Fibroblast of gingiva (primary cell): ENCODE measurements around the gene GPR149.
"Not testable (repeated sequence)": the region's sequence is repeated elsewhere in the genome, so short reads cannot be mapped to it uniquely, and the experiment has no call there.

Experiments used
- DNase-seq: peaks from one replicate; pipeline ENCODE4 v3.0.0-alpha.2; 2011; ENCODE audit warnings: low read depth

The GPR149 gene

DNA sequence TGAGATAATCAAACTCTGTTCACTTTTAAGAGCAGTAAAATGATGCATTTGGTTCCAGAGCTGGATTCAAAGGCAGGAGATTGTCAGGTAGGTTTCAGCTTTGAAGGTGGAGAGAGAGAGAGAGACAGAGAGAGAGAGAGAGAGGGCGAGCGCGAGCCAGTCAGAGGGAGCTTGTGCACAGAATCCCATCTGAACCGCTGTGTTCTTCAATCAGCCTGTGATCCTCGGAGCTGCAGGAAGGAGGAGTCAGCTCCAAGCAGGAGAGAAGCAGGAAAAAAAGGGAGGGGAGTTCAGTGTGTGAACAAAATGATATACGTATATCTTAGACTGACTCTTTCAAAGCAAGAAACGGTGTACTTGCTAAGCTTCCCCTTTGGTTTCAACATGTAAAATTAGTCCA is at the start of gene GPR149:
Gene GPR149 (minus strand): TSS at position 177 of the 400 bp plus-strand sequence. CDS start 575 bp downstream, outside the sequence.
- no peak for DNase-seq

- DNase-seq, result no peak
Observed at GRCh38 chr3:154473769-154474168, 43.8 kb upstream of the GPR149 start.

DNA sequence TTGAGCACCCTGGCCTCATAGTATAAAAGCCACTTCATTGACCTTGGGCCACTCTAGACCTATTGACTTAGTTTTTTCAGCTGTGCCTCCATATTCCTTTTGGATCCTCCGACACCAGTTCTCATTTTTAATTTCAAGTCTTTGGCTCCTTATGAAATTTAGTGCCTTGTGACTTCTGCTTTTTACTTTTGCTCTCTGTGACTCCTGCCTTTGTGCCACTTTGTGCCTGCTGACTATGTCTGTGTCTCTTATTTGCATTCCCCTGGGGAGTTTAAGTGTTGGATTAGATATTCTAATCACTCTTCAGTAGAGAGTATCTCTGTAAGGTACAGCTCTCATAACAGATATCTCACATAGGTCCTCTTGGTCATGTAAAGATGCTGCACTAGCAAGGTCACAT is 39.6 kb upstream of the GPR149 start:
- no peak for DNase-seq

GRCh38 chr3:154464440-154465190 is 34.6 kb upstream of the GPR149 start:
- no peak for DNase-seq

GRCh38 chr3:154458560-154458959 is 28.6 kb upstream of the GPR149 start:
- DNase-seq, result no peak

GRCh38 chr3:154439081-154439480 is 9.1 kb upstream of the GPR149 start:
- DNase-seq, result not testable (repeated sequence)

DNA sequence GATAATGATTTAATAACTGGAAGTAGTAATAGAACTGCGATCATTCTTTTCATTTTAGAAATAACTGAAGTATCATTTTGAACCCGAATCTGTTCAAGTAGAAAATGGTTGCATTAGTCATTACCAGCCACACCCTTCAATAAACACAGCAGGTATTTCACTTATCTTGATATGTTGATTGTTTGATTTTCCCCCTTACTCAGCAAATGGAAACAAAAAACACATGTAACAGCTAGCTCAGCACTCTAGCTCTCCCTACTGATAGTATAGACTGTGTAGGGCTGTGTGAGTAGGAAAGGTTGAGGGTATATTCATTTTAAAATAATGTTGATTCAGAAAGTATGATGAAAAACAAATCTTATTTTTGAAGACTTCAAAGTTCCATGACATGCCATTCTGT is 1.1 kb upstream of the GPR149 start:
- DNase-seq, result no peak

DNA sequence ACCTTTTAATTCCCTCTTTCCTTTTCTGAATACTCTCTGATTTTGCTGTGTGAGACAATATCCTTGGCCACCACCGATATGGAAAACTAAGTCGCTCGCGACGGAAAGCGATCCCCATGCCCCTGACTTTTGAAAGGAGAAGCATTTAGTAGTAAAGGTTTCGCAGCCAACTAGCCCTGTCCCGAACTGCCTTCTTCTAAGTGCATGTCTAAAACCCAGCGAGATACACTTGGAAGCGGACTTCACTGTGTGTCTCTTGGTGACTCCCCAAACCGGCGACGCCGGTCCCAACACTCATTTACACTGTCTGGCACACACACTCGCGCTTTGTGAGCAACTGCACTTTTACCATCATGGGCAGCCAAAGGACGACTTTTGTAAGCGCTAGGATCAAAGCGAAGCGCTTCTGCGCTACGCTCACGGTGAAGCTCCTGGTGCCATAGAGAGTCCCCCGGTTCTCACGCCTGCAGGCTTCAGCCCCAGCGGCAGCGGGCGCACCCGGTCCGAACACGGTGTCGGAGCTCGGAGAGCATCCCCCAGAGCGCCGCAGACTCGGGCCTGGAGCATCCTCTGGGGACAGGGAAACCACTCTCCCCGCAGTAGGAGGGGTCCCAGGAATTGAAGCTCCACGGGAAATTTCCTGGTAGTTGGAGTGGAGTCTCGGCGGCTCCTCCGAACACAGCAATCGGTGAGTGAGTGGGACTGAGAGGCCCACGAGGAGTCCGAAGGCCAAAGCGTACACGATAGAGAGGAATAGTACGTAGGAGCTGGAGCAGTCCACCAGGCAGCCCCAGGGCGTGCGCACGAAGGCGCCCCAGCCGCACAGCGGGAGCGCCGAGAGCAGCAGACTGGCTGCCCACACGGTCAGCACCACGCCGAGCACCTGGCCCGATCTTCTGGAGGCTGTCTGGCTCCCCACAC is 1.4 kb downstream of the GPR149 start:
- DNase-seq, result no peak

- DNase-seq, result no peak
Observed at GRCh38 chr3:154427685-154428285, 2.2 kb downstream of the GPR149 start.

- no peak for DNase-seq
Observed at GRCh38 chr3:154422694-154423093, 7.3 kb downstream of the GPR149 start.

GRCh38 chr3:154421083-154421482 is 8.9 kb downstream of the GPR149 start:
- no peak for DNase-seq

GRCh38 chr3:154398084-154398967 is 31.7 kb downstream of the GPR149 start:
- no peak for DNase-seq

DNA sequence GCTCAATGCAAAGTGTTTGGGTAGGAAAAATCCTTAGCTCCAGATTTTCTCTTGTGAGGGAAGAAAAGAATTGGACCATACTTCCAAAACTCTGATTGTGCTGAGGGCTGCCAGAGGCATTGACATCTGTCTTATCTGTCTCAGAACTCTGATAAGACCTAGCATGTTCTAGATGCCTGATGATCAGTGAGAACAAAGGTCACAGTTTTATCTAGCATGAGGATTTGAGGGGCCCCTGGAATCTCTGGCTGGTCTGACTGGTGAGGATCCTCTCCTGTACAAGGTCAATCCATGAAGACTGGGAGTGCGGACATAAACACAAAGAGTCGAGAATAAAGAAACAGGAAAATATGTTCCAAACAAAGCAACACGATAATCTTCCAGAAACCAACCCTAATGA is 40.1 kb downstream of the GPR149 start:
- no peak for DNase-seq

DNA sequence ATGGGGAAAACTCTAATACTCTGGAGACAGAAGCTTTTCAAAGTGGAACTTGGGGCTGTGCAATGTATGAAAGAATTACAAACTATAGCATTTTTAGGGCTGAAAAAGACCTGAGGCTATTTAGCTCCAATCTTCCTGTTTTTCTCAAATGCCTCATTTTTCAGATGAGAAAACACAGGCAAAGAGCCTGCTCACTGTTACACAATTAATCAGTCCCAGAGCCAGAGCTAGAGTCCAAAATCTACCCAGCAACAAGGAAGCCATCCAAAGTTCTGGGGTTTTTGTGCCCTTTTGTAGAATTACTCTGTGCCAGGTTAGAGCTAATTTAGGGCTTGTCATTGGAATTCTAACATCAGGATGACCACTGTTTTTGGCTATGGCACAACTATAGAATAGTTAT is 45.5 kb downstream of the GPR149 start:
- peak; percentile 8 for DNase-seq

- peak; percentile 52 for DNase-seq
Observed at GRCh38 chr3:154378311-154378710, 51.7 kb downstream of the GPR149 start.

DNA sequence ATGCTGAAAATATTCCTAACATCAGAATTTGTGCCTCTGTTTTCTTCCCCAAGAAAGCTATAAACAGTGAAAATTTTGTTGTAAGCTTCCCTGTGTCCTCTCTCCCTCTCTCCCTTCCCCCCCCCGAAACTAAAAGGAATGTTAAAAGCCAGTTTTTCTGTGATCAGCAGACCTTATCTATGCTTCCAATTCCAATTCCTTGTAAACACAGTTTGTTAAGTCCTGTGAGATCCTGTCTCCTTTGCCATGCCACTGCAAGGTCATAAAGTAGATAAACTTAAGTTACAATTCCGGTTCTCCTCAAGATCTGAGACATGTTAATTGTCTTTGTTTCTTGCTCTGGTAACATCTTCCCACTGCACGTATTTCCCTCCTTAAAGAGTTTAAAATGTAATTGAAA is 62.8 kb downstream of the GPR149 start:
- no peak for DNase-seq

- DNase-seq, result no peak
Observed at GRCh38 chr3:154364849-154365248, 65.1 kb downstream of the GPR149 start.

DNA sequence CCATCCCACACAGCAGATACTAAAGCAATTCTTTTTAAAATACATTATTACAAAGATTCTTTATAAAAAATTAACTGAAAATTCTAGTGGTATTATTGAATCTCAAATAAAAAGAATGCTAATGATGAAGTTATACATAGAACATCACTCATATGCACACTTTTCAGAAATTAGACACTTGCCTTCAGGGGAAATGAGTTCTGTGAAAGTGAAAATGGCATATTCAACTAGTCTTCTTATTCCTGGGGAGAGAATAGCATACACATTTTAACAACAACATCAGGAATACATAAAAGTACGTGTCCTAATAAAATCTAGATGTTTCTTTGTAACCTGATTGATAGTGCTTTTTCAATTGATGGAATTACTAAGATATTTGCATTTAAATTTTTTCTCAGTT is 68.9 kb downstream of the GPR149 start:
- DNase-seq, result no peak

DNA sequence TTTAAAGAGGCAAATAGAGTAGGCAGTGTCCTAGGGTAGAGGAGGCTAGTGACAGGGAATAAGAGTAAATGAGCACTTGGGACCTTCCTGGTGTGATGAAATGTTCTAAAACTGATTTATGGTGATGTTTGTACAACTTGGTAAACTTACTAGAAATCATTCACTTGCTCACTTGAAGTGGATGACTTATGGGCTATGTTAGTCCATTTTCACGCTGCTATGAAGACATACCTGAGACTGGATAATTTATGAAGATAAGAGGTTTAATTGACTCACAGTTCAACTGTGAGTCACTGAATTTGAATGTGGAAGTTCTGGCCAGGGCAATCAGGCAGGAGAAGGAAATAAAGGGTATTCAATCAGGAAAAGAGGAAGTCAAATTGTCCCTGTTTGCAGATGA is 74.0 kb downstream of the GPR149 start:
- no peak for DNase-seq

- DNase-seq, result no peak
Observed at GRCh38 chr3:154349223-154349622, 80.8 kb downstream of the GPR149 start.

- DNase-seq, result no peak
Observed at GRCh38 chr3:154345422-154346122, 84.4 kb downstream of the GPR149 start.
